HepG2 (cell line): ENCODE results near the gene ATP5PB. TPM values are rescaled to one million over a fixed set of nuclear protein-coding genes. Genes with fewer than 3 reads are reported as not detected.

Experiments
- ATAC-seq: fragments of 200-7000 bp; cut with Tn5 transposase; 3 replicates; pipeline ENCODE4 v1.9.1; 2020; ENCODE audit warnings: mild to moderate bottlenecking, moderate library complexity
- BruUV-seq: library from RNA; stranded (reverse); fragments of 400-500 nt; replicated peaks from 2 replicates; lab custom pipeline; 2021; lab: Mats Ljungman, UMichigan
- CTCF ChIA-PET: fragments of 300-600 bp; formaldehyde crosslinking; extraction: SDS; loops from one replicate; lab custom pipeline; 2021; ENCODE audit warnings: low total read pairs, inconsistent platforms, low intra/inter-chr PET ratio; lab: Yijun Ruan, JAX
- POLR2A ChIA-PET: fragments of 350-600 bp; sonication (Branson Sonifier 250); formaldehyde crosslinking; loops from one replicate; lab custom pipeline; 2020; ENCODE audit warnings: antibody characterized with exemption, inconsistent platforms; lab: Yijun Ruan, JAX
- DNase-seq: peaks from one replicate; pipeline ENCODE4 v3.0.0-alpha.2; 2015; ENCODE audit warnings: low spot score
- FAIRE-seq: peaks from 3 replicates; lab custom pipeline; 2011; peaks lifted over from hg19 to GRCh38; lab: Jason Lieb, UNC
- H2AFZ ChIP-seq: one replicate; pipeline ENCODE4 v1.6.1; 2011; ENCODE audit warnings: low read length, inconsistent platforms
- H3K27ac ChIP-seq: fragments of 300-600 bp; 3 replicates; pipeline ENCODE4 v1.8.0; 2011; ENCODE audit warnings: mixed run types, mild to moderate bottlenecking, mixed read lengths, low read length, inconsistent platforms; ENCODE audit not compliant: insufficient read depth; ENCODE audit errors: extremely low read length
- H3K27me3 ChIP-seq, 2 experiments: fragments of 200-600 bp in 1 of 2; 2 replicates in 1 of 2; 3 replicates in 1 of 2; pipeline versions ENCODE4 v1.6.0 to v1.8.0; 2011; ENCODE audit warnings: low read length in 2 of 2, mild to moderate bottlenecking in 2 of 2, moderate library complexity in 2 of 2, inconsistent platforms in 1 of 2; ENCODE audit not compliant: insufficient read depth in 2 of 2, control insufficient read depth in 1 of 2
- H3K36me3 ChIP-seq, 2 experiments: fragments of 200-600 bp in 1 of 2; replicated peaks in 1 of 2; 2 replicates in 1 of 2; 3 replicates in 1 of 2; pipeline versions ENCODE4 v1.5.1 to v1.8.0; 2011; ENCODE audit warnings: low read length in 2 of 2, inconsistent platforms in 1 of 2; ENCODE audit not compliant: insufficient read depth in 2 of 2, control insufficient read depth in 1 of 2
- H3K4me1 ChIP-seq: 2 replicates; pipeline ENCODE4 v1.5.1; 2012; ENCODE audit warnings: low read length, inconsistent platforms; ENCODE audit not compliant: insufficient read depth
- H3K4me2 ChIP-seq: 2 replicates; pipeline ENCODE4 v1.6.0; 2011; ENCODE audit warnings: low read depth, low read length, inconsistent platforms
- H3K4me3 ChIP-seq, 3 experiments: fragments of 200-600 bp in 1 of 3; sonication (generic), shearing (Covaris generic) in 1 of 3; replicated peaks in 1 of 3; 2 replicates each; pipeline ENCODE4 v1.5.1; 2011 to 2016; ENCODE audit warnings: low read length in 3 of 3, inconsistent platforms in 2 of 3, low read depth in 2 of 3, mild to moderate bottlenecking in 2 of 3, control low read depth in 1 of 3, mixed read lengths in 1 of 3; ENCODE audit not compliant: insufficient read depth in 1 of 3
- H3K79me2 ChIP-seq: one replicate; pipeline ENCODE4 v1.6.1; 2011; ENCODE audit warnings: low read length, inconsistent platforms; ENCODE audit not compliant: insufficient read depth
- H3K9ac ChIP-seq: 2 replicates; pipeline ENCODE4 v1.6.0; 2011; ENCODE audit warnings: mild to moderate bottlenecking, low read depth, low read length, inconsistent platforms; ENCODE audit not compliant: insufficient read depth
- H3K9me3 ChIP-seq: 2 replicates; pipeline ENCODE4 v1.5.1; 2012; ENCODE audit warnings: mild to moderate bottlenecking, low read length
- H4K20me1 ChIP-seq: 2 replicates; pipeline ENCODE4 v1.6.0; 2011; ENCODE audit warnings: inconsistent platforms, mild to moderate bottlenecking, low read length, moderate library complexity; ENCODE audit not compliant: insufficient read depth
- CENPT ChIP-seq: sonication (generic); formaldehyde crosslinking; IDR thresholded peaks from 2 replicates; pipeline ENCODE4 v1.8.0; 2022; ENCODE audit warnings: low read depth, mild to moderate bottlenecking, moderate library complexity, missing genetic modification reagents
- EZH2 ChIP-seq: conservative IDR thresholded peaks from 2 replicates; pipeline ENCODE4 v1.6.1; 2012; ENCODE audit warnings: mild to moderate bottlenecking, low read depth, low read length, moderate library complexity
- PHF21A ChIP-seq: sonication (generic); formaldehyde crosslinking; IDR thresholded peaks from 2 replicates; pipeline ENCODE4 v1.5.0; 2020; ENCODE audit warnings: mild to moderate bottlenecking, missing genetic modification reagents
- RFX3 ChIP-seq: IDR thresholded peaks from 2 replicates; pipeline ENCODE4 v1.6.1; 2016; ENCODE audit warnings: missing biosample characterization, missing genetic modification reagents
- ZNF567 ChIP-seq: sonication (generic); formaldehyde crosslinking; IDR thresholded peaks from 2 replicates; pipeline ENCODE4 v1.8.1; 2023; ENCODE audit warnings: mild to moderate bottlenecking, missing genetic modification reagents, borderline replicate concordance
- WGBS: methylation state at CpG from one replicate; pipeline ENCODE4 v1.1.6; 2017; ENCODE audit warnings: low lambda C conversion rate; 5-methylcytosine and 5-hydroxymethylcytosine counted together
- in situ Hi-C: cut with HindIII; loops from 2 replicates; pipeline ENCODE4 v1.10.0; 2017; ENCODE audit warnings: low pct_unique_long_range_greater_than_20kb; ENCODE audit not compliant: extremely low pct_ligation_motif_present
- intact Hi-C: fragments of 100-400 bp; cut with micrococcal nuclease; formaldehyde crosslinking; loops from one replicate; pipeline ENCODE4 v1.10.0; 2022; ENCODE audit not compliant: unreplicated experiment
- polyA plus RNA-seq, 8 experiments: library from polyadenylated mRNA; depleted of rRNA in 3 of 8; stranded (reverse) in 7 of 8; unstranded in 1 of 8; fragments of >200 nt; fragmentation: Illumina TruSeq in 4 of 8; extraction: Trizol in 4 of 8; gene quantifications; 2 replicates each; pipeline versions ENCODE4 v1.2.1 to v1.2.3, GENCODE V29; 2011 to 2016; ENCODE audit warnings: low read depth in 4 of 8, missing spikeins in 1 of 8, mixed read lengths in 1 of 8; ENCODE audit not compliant: insufficient read depth in 1 of 8
- total RNA-seq, 5 experiments: library from RNA; depleted of rRNA; stranded (reverse); fragments of >200 nt; fragmentation: Illumina TruSeq; extraction: Trizol; gene quantifications; 2 replicates each; pipeline ENCODE4 v1.2.3, GENCODE V29; 2016; ENCODE audit warnings: low read depth in 1 of 5
- TF ChIP-seq, protein P1 (sequence below): sonication (generic); formaldehyde crosslinking; IDR thresholded peaks from 2 replicates; pipeline ENCODE4 v1.9.0; 2021; ENCODE audit warnings: missing genetic modification reagents, mild to moderate bottlenecking, borderline replicate concordance
- TF ChIP-seq, protein P2 (sequence below): conservative IDR thresholded peaks from 2 replicates; pipeline ENCODE4 v1.6.1; 2018; ENCODE audit warnings: missing genetic modification reagents
- TF ChIP-seq, protein P3 (sequence below): sonication (generic); formaldehyde crosslinking; IDR thresholded peaks from 2 replicates; pipeline ENCODE4 v1.8.0; 2022; ENCODE audit warnings: mild to moderate bottlenecking, missing genetic modification reagents, moderate library complexity

Gene ATP5PB
- total and polyA plus RNA-seq, 2 of the 13 experiments (the other 11 are each of a cell fraction or from before 2014, with no cell fraction given) = 297 to 541 TPM

DNA sequence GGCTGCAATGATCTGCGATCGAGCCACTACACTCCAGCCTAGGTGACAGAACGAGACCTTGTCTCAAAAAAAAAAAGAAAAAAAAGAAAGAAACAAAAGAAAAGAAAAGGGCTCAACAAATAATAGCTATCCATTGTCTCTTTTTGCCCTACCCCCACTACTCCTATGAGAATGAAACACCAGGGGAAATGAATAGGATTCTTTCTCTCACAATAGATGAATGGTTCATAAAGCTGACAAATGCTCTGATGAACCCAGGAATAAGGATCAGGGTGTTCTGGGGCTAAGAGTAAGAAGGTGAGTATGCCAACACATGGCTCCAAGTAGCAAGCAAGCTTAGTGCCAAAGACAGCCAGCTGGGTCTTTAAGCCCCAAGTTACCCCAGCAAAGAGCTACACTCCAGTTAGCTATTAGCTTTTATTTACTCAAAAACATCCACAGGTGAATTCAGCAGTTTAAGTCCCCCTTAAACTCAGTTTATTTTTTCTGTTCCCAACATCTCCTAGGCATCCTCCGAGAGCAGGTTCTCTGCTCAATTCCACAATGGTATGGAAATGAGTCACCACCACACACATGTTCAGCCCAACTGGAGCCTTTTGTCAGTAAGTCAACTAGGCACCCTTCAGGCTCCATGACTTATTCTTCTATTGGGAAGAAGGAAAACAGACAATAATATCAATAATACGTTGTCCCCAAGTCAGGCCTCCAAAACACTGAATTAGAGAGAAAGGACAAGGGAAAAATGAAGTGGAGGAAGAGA lies 49.9 kb downstream of the ATP5PB start (continued):
- no peak for TF ChIP-seq EZH2
- TF ChIP-seq, protein P1, sequence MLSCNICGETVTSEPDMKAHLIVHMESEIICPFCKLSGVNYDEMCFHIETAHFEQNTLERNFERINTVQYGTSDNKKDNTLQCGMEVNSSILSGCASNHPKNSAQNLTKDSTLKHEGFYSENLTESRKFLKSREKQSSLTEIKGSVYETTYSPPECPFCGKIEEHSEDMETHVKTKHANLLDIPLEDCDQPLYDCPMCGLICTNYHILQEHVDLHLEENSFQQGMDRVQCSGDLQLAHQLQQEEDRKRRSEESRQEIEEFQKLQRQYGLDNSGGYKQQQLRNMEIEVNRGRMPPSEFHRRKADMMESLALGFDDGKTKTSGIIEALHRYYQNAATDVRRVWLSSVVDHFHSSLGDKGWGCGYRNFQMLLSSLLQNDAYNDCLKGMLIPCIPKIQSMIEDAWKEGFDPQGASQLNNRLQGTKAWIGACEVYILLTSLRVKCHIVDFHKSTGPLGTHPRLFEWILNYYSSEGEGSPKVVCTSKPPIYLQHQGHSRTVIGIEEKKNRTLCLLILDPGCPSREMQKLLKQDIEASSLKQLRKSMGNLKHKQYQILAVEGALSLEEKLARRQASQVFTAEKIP (CRISPR knock-in tag) = no peak
- TF ChIP-seq PHF21A (CRISPR knock-in tag) = no peak
- TF ChIP-seq, protein P2, sequence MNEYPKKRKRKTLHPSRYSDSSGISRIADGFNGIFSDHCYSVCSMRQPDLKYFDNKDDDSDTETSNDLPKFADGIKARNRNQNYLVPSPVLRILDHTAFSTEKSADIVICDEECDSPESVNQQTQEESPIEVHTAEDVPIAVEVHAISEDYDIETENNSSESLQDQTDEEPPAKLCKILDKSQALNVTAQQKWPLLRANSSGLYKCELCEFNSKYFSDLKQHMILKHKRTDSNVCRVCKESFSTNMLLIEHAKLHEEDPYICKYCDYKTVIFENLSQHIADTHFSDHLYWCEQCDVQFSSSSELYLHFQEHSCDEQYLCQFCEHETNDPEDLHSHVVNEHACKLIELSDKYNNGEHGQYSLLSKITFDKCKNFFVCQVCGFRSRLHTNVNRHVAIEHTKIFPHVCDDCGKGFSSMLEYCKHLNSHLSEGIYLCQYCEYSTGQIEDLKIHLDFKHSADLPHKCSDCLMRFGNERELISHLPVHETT (CRISPR knock-in tag) = no peak

DNA sequence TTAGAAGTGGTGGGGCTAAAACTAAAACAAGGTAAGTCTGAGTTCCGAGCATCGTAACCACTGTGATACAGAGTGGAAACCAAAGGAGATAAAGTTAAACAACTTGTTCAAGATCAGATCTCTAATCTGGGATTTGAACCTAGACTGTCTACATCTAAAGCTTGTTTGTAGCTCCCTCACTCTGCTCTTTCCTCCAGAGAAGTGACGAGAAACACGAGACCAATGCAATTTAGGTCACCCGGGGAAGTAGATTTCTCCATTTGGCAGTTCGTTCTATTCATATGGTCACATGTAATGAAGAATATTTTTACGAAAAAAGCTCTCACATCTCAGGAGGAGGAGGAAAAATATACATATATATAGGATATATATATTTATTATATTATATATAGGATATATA lies 52.4 kb downstream of the ATP5PB start:
- Histone ChIP-seq H3K4me2 (no peak overlapping the region), H3K9ac (no peak overlapping the region), H2AFZ (no peak overlapping the region), H3K36me3 (no peaks in the 10 kb centered on the region), H3K27ac (no peak overlapping the region), H4K20me1 (no peaks in the 10 kb centered on the region), H3K79me2 (no peaks in the 10 kb centered on the region), H3K9me3 (no peaks in the 10 kb centered on the region), H3K4me1 (peaks cover 33% of the 10 kb centered on the region), H3K4me3 (no peak overlapping the region), H3K27me3 (no peaks in the 10 kb centered on the region)
- FAIRE-seq (no peak), ATAC-seq (no peak), DNase-seq (no peak)
- POLR2A ChIA-PET = no interaction called here
- TF ChIP-seq CENPT (CRISPR knock-in tag) (no peak), RFX3 (no peak), ZNF567 (CRISPR knock-in tag) (no peak)
- TF ChIP-seq, protein P3, sequence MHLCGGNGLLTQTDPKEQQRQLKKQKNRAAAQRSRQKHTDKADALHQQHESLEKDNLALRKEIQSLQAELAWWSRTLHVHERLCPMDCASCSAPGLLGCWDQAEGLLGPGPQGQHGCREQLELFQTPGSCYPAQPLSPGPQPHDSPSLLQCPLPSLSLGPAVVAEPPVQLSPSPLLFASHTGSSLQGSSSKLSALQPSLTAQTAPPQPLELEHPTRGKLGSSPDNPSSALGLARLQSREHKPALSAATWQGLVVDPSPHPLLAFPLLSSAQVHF (CRISPR knock-in tag) = no peak
- intact Hi-C loops (no loop called here), in situ Hi-C loops (loop anchor here (10.0 kb wide), 1 partner anchor 123 kb away; no protein-coding TSS in a partner anchor)
- CTCF ChIA-PET = no interaction called here
- BruUV-seq = no TSS peak
- 42% methylated on average over 7 of the region's 7 CpGs for WGBS
